Astrocyte (in vitro differentiated cells and primary cell): ENCODE results near the gene UBE2L3. TPM values are rescaled to one million over a fixed set of nuclear protein-coding genes. Genes with fewer than 3 reads are reported as not detected.

Source experiments
- DNase-seq: peaks from one replicate; pipeline ENCODE4 v3.0.0-alpha.2; 2010; ENCODE audit warnings: low read depth
- FAIRE-seq: peaks from 2 replicates; lab custom pipeline; 2011; peaks lifted over from hg19 to GRCh38; lab: Jason Lieb, UNC
- H2AFZ ChIP-seq: 2 replicates; pipeline ENCODE4 v1.6.0; 2012; ENCODE audit warnings: low read depth, low read length, inconsistent platforms
- H3K27ac ChIP-seq: 2 replicates; pipeline ENCODE4 v1.5.1; 2011; ENCODE audit warnings: low read depth, low read length, inconsistent platforms
- H3K27me3 ChIP-seq: 2 replicates; pipeline ENCODE4 v1.6.0; 2011; ENCODE audit warnings: low read length, inconsistent platforms; ENCODE audit not compliant: insufficient read depth
- H3K36me3 ChIP-seq: 2 replicates; pipeline ENCODE4 v1.5.1; 2011; ENCODE audit warnings: low read length, inconsistent platforms; ENCODE audit not compliant: insufficient read depth
- H3K4me1 ChIP-seq: 2 replicates; pipeline ENCODE4 v1.5.1; 2011; ENCODE audit warnings: low read length, inconsistent platforms; ENCODE audit not compliant: insufficient read depth
- H3K4me2 ChIP-seq: 2 replicates; pipeline ENCODE4 v1.6.0; 2012; ENCODE audit warnings: low read length, inconsistent platforms
- H3K4me3 ChIP-seq: 2 replicates; pipeline ENCODE4 v1.5.1; 2011; ENCODE audit warnings: low read depth, mild to moderate bottlenecking, low read length, inconsistent platforms; ENCODE audit not compliant: insufficient read depth
- H3K79me2 ChIP-seq: 2 replicates; pipeline ENCODE4 v1.6.0; 2012; ENCODE audit warnings: mild to moderate bottlenecking, low read length, inconsistent platforms; ENCODE audit not compliant: insufficient read depth
- H3K9ac ChIP-seq: 2 replicates; pipeline ENCODE4 v1.6.0; 2012; ENCODE audit warnings: mild to moderate bottlenecking, low read length, inconsistent platforms
- H3K9me3 ChIP-seq: 2 replicates; pipeline ENCODE4 v1.5.1; 2012; ENCODE audit warnings: low read depth, mild to moderate bottlenecking, low read length, inconsistent platforms; ENCODE audit not compliant: insufficient read depth
- H4K20me1 ChIP-seq: 2 replicates; pipeline ENCODE4 v1.6.0; 2012; ENCODE audit warnings: low read length, inconsistent platforms; ENCODE audit not compliant: insufficient read depth
- H3K27ac Mint-ChIP-seq: one replicate; pipeline ENCODE4 v1.8.0; 2021; ENCODE audit warnings: mild to moderate bottlenecking, mixed read lengths; ENCODE audit not compliant: unreplicated experiment
- H3K27me3 Mint-ChIP-seq: one replicate; pipeline ENCODE4 v1.8.0; 2021; ENCODE audit warnings: low read depth, mixed read lengths; ENCODE audit not compliant: unreplicated experiment
- H3K36me3 Mint-ChIP-seq: one replicate; pipeline ENCODE4 v1.8.0; 2021; ENCODE audit warnings: low read depth, mixed read lengths; ENCODE audit not compliant: unreplicated experiment
- H3K4me1 Mint-ChIP-seq: one replicate; pipeline ENCODE4 v1.8.0; 2021; ENCODE audit warnings: low read depth, mixed read lengths; ENCODE audit not compliant: unreplicated experiment
- H3K4me3 Mint-ChIP-seq: one replicate; pipeline ENCODE4 v1.8.0; 2021; ENCODE audit warnings: mild to moderate bottlenecking, moderate library complexity, mixed read lengths; ENCODE audit not compliant: unreplicated experiment
- H3K9me3 Mint-ChIP-seq: one replicate; pipeline ENCODE4 v1.8.0; 2021; ENCODE audit warnings: mild to moderate bottlenecking, mixed read lengths; ENCODE audit not compliant: unreplicated experiment
- CTCF ChIP-seq: IDR thresholded peaks from 2 replicates; pipeline ENCODE4 v1.5.1; 2011; ENCODE audit warnings: low read depth, mild to moderate bottlenecking, inconsistent platforms, low read length, moderate library complexity; ENCODE audit not compliant: insufficient read depth
- EZH2 ChIP-seq: IDR thresholded peaks from 2 replicates; pipeline ENCODE4 v1.6.1; 2012; ENCODE audit warnings: mild to moderate bottlenecking, low read length, inconsistent platforms; ENCODE audit not compliant: insufficient read depth
- total RNA-seq: library from RNA; stranded (reverse); gene quantifications from 2 replicates; pipeline ENCODE4 v1.2.1, GENCODE V29; 2021

UBE2L3 gene
- total RNA-seq, 1 donor from 2014 or later, result 62.8 TPM

GRCh38 chr22:21652547-21653545, 85.3 kb downstream of the UBE2L3 start:
- no peak for DNase-seq
- H3K36me3 ChIP-seq, result peaks cover 8% of the 10 kb centered on the region
- peaks cover 4% of the 10 kb centered on the region for H3K27me3 Mint-ChIP-seq
- no peaks in the 10 kb centered on the region for H3K9me3 ChIP-seq
- H3K4me1 Mint-ChIP-seq, result no peaks in the 10 kb centered on the region
- H3K27me3 ChIP-seq, result no peaks in the 10 kb centered on the region
- peak overlapping the region; percentile 78 for H3K9ac ChIP-seq
- H3K4me1 ChIP-seq, result peaks cover 24% of the 10 kb centered on the region
- peak overlapping the region; percentile 75 for H3K4me3 ChIP-seq
- no peaks in the 10 kb centered on the region for H3K9me3 Mint-ChIP-seq
- H2AFZ ChIP-seq, result peak overlapping the region; percentile 66
- H3K4me2 ChIP-seq, result peak overlapping the region; percentile 89
- TF ChIP-seq CTCF (no peak), EZH2 (no peak)
- peaks cover 17% of the 10 kb centered on the region for H3K79me2 ChIP-seq
- H3K27ac ChIP-seq, result peak overlapping the region; percentile 51
- H4K20me1 ChIP-seq, result peaks cover 6% of the 10 kb centered on the region
- no peaks in the 10 kb centered on the region for H3K36me3 Mint-ChIP-seq
- no peak overlapping the region for H3K27ac Mint-ChIP-seq
- H3K4me3 Mint-ChIP-seq, result peak overlapping the region; percentile 90
- no peak for FAIRE-seq

GRCh38 chr22:21657020-21657359, 89.5 kb downstream of the UBE2L3 start:
- peak overlapping the region; percentile 75 for H2AFZ ChIP-seq
- DNase-seq, result no peak
- H3K9ac ChIP-seq, result peak overlapping the region; percentile 0
- H3K27ac ChIP-seq, result no peak overlapping the region
- no peaks in the 10 kb centered on the region for H3K9me3 Mint-ChIP-seq
- H3K27me3 ChIP-seq, result no peaks in the 10 kb centered on the region
- H3K9me3 ChIP-seq, result no peaks in the 10 kb centered on the region
- peak overlapping the region; percentile 54 for H3K4me3 ChIP-seq
- no peaks in the 10 kb centered on the region for H3K36me3 Mint-ChIP-seq
- peak overlapping the region; percentile 3 for H3K27ac Mint-ChIP-seq
- H3K4me2 ChIP-seq, result peak overlapping the region; percentile 86
- peaks cover 3% of the 10 kb centered on the region for H3K36me3 ChIP-seq
- peaks cover 15% of the 10 kb centered on the region for H3K4me1 ChIP-seq
- peak overlapping the region; percentile 74 for H3K4me3 Mint-ChIP-seq
- peaks cover 16% of the 10 kb centered on the region for H3K27me3 Mint-ChIP-seq
- no peak for FAIRE-seq
- TF ChIP-seq EZH2, result no peak
- no peak for TF ChIP-seq CTCF
- no peaks in the 10 kb centered on the region for H3K4me1 Mint-ChIP-seq
- peaks cover 17% of the 10 kb centered on the region for H3K79me2 ChIP-seq
- no peaks in the 10 kb centered on the region for H4K20me1 ChIP-seq
